Left ventricle myocardium inferior (tissue), 1 donor: ENCODE data around the gene GAP43. TPM values are rescaled to one million over a fixed set of nuclear protein-coding genes. Genes with fewer than 3 reads are reported as not detected.

Experiments
- DNase-seq: peaks from one replicate; pipeline ENCODE4 v3.0.0-alpha.2; 2020
- H3K27ac ChIP-seq: fragments of 200-600 bp; replicated peaks from 2 replicates; pipeline ENCODE4 v1.8.0; 2021
- H3K27me3 ChIP-seq: fragments of 200-600 bp; 2 replicates; pipeline ENCODE4 v1.8.0; 2021; ENCODE audit warnings: low read depth
- H3K36me3 ChIP-seq: fragments of 200-600 bp; 2 replicates; pipeline ENCODE4 v1.8.0; 2021
- H3K4me1 ChIP-seq: fragments of 200-600 bp; 2 replicates; pipeline ENCODE4 v1.8.0; 2021
- H3K4me3 ChIP-seq: fragments of 200-600 bp; 2 replicates; pipeline ENCODE4 v1.8.0; 2021; ENCODE audit warnings: mild to moderate bottlenecking, moderate library complexity
- H3K9me3 ChIP-seq: fragments of 200-600 bp; replicated peaks from 2 replicates; pipeline ENCODE4 v1.8.0; 2021
- intact Hi-C: fragments of 100-400 bp; cut with micrococcal nuclease; formaldehyde crosslinking; loops from one replicate; pipeline ENCODE4 v1.11.0; 2022
- total RNA-seq: library from RNA; stranded (reverse); fragmentation: NEBNext Ultra II Directional; extraction: Animal tissue kit (Norgen Biotek cat#: 25700); gene quantifications from one replicate; pipeline ENCODE4 v1.2.1, GENCODE V29; 2021
- TF ChIP-seq, protein P1 (sequence below): fragments of 200-600 bp; IDR thresholded peaks from 2 replicates; pipeline ENCODE4 v1.8.0; 2021; ENCODE audit warnings: antibody characterized with exemption, mild to moderate bottlenecking, borderline replicate concordance
- donor health status: DM: no; HTN: yes; CAD: no; lungs with severe emphysema.

The GAP43 gene
- total RNA-seq, 1 donor from 2014 or later, result 1.2 TPM

DNA sequence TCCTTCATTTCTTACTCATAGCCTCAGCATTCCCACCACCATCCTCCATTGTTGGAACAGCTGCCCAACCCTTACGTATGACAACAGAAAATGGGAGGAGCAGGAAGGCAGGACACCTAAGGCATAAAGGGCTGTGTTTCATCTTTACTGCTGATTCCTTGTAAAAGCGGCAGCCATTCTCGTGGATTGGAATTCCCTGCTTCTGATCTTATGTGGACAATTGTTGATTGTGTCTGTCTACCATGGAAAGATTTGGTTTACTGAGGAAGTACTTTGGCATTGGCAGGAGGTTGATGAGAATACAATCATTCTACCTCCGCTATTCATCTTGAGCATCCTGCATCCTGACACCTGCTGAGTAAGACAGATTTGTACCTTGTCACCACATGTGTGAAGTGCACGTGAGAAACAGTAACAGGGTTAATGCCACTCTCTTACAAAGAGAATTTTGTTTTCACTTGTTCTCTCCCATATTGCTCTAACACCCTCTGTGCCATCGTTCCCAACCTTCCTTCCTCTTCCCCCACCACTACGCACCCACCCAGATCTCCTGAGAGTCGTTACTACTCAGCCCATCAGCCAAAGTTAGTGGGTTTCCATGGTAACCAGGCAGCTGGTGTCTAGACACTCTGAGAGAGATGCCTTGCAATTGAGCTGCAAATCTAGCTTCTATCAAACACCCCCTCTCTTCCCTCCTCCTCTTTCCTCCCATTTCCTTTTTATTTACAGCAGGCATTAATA is 75.7 kb downstream of the GAP43 start:
- Histone ChIP-seq H3K27ac (no peak overlapping the region), H3K27me3 (no peaks in the 10 kb centered on the region), H3K4me3 (no peak overlapping the region), H3K36me3 (no peaks in the 10 kb centered on the region), H3K4me1 (no peaks in the 10 kb centered on the region), H3K9me3 (peaks cover 4% of the 10 kb centered on the region)
- no peak for DNase-seq
- intact Hi-C loops, result no loop called here
- TF ChIP-seq, protein P1, sequence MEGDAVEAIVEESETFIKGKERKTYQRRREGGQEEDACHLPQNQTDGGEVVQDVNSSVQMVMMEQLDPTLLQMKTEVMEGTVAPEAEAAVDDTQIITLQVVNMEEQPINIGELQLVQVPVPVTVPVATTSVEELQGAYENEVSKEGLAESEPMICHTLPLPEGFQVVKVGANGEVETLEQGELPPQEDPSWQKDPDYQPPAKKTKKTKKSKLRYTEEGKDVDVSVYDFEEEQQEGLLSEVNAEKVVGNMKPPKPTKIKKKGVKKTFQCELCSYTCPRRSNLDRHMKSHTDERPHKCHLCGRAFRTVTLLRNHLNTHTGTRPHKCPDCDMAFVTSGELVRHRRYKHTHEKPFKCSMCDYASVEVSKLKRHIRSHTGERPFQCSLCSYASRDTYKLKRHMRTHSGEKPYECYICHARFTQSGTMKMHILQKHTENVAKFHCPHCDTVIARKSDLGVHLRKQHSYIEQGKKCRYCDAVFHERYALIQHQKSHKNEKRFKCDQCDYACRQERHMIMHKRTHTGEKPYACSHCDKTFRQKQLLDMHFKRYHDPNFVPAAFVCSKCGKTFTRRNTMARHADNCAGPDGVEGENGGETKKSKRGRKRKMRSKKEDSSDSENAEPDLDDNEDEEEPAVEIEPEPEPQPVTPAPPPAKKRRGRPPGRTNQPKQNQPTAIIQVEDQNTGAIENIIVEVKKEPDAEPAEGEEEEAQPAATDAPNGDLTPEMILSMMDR, result no peak

DNA sequence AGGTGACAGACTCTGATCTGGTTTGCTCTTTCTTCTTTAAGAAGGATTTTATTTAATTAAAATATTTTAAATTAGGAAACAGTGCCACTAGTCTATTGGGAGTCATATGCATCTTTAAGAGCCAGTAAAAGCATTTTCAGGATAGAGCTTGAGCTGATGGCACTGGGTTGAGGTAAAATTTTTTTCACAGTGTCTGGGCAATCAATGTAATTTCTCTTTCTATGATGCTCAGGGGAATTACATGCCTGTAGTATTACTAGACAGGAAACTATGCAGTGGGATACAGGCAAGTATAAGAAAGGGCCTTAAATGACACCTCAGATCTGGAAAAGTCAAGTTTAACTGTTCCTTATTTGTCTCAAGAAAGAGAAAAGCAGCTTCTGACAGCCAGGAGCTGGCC is 76.4 kb downstream of the GAP43 start:
- intact Hi-C loops, result no loop called here

DNA sequence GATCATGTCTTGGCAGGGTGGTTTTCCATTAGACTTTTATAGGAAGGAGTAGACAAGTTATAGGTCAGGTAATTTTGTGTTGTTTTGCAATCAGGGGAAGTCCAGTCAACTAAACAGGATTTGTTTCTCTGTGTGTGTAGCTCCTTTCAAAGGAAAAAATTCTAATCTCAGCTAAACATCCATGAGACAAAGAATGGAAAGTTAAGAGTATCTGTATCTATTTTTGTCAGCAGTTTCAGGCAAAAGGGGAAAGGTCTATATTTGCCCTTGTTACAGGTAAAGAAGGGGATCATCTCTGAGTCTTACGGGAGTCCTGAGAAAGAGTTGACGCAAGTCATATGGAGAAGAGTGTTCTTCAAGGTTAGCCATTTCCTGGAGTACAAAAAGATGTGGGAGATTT is 79.3 kb downstream of the GAP43 start:
- intact Hi-C loops, result no loop called here
- no peaks in the 10 kb centered on the region for H3K27me3 ChIP-seq
- no peaks in the 10 kb centered on the region for H3K4me1 ChIP-seq
- H3K36me3 ChIP-seq, result no peaks in the 10 kb centered on the region
- TF ChIP-seq, protein P1, result no peak
- no peak overlapping the region for H3K4me3 ChIP-seq
- DNase-seq, result no peak
- H3K27ac ChIP-seq, result no peak overlapping the region
- peaks cover 4% of the 10 kb centered on the region for H3K9me3 ChIP-seq

More for the DNA sequence above, 76.4 kb downstream of the GAP43 start:
- Histone ChIP-seq H3K4me3 (no peak overlapping the region), H3K27me3 (no peaks in the 10 kb centered on the region), H3K4me1 (no peaks in the 10 kb centered on the region), H3K36me3 (no peaks in the 10 kb centered on the region), H3K27ac (no peak overlapping the region), H3K9me3 (peaks cover 4% of the 10 kb centered on the region)
- TF ChIP-seq, protein P1, result no peak
- no peak for DNase-seq

DNA sequence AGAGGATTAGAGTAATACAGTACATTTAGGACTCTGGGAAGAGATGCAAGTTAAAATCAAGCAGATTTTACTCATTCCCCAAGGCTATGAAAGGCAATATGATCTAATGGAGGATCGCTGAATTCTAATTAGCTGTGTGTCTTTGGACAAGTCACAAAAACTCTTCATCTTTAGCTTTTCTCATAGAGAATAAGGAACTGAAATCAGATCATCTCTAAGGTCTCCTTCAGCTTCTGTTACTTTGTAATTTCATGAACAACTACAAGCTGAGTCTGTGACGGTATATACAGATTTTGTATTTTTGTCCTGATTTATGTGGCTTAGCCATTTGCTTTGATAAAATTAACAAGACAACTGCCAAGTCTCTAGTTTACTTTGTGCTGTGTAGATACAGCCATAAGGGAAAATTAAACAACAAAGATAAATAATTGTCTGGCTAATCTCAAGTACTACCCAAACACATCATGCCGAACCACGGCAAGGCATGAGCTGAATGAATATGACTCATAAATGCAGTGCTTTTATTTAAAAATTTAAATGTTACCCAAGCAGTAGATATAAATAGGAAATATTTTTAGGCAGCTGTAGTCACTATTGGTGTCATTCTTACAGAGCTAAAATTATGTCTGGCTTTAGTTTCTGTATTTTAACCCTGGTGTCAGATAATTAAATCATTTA is 81.5 kb downstream of the GAP43 start:
- intact Hi-C loops, result no loop called here
- no peak overlapping the region for H3K27ac ChIP-seq

DNA sequence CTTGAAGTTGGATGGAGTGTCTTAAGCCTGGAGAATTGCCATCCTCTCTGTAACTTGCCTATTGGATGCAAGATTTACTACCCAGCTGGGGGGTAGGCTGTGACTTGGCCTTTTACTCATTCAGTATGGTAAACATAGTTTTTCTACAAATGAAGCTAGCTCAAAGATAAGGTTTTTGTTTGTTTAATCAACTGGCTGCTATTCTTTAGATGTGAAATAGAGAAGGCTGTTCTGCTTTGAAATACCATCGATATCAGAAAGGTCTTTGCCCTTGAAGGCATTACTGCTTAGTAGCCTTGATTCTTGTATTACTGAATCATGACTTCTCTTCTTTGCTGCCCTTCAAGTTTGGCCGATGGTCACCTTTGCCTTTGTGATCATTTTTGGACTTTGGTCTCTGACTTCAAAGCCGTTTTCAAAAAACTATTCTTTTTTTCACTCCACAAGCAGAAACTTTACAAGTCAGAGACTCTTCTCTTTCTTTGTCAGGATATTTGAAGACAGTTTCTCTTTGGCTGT is 83.1 kb downstream of the GAP43 start:
- no peaks in the 10 kb centered on the region for H3K36me3 ChIP-seq
- no peaks in the 10 kb centered on the region for H3K4me1 ChIP-seq
- H3K9me3 ChIP-seq, result peaks cover 4% of the 10 kb centered on the region
- H3K27me3 ChIP-seq, result no peaks in the 10 kb centered on the region
- TF ChIP-seq, protein P1, result no peak
- DNase-seq, result no peak
- intact Hi-C loops, result no loop called here
- no peak overlapping the region for H3K4me3 ChIP-seq
- H3K27ac ChIP-seq, result no peak overlapping the region

More for the DNA sequence above, 81.5 kb downstream of the GAP43 start:
- TF ChIP-seq, protein P1, result no peak
- no peak for DNase-seq
- Histone ChIP-seq H3K4me1 (no peaks in the 10 kb centered on the region), H3K36me3 (no peaks in the 10 kb centered on the region), H3K27me3 (no peaks in the 10 kb centered on the region), H3K9me3 (peaks cover 4% of the 10 kb centered on the region), H3K4me3 (no peak overlapping the region)
